HEK293 (cell line): Measurements from ENCODE around the gene FOXRED2.

Experiments used
- CTCF ChIA-PET: fragments of 350-600 bp; formaldehyde crosslinking; extraction: SDS; loops from one replicate; lab custom pipeline; 2021; ENCODE audit warnings: antibody characterized with exemption; lab: Yijun Ruan, JAX
- POLR2A ChIA-PET: fragments of 300-600 bp; formaldehyde crosslinking; extraction: SDS; loops from one replicate; lab custom pipeline; 2020; ENCODE audit warnings: antibody characterized with exemption, inconsistent platforms; lab: Yijun Ruan, JAX
- H3K27ac ChIP-seq: fragments of 200-500 bp; sonication (Bioruptor generic); 2 replicates; pipeline ENCODE4 v1.5.1; 2014; ENCODE audit warnings: low read depth, low read length, control low read depth, inconsistent platforms; ENCODE audit errors: extremely low read depth
- H3K36me3 ChIP-seq, 2 experiments: fragments of 200-500 bp in 1 of 2; sonication (Bioruptor generic) in 1 of 2; 1 replicate in 1 of 2; 2 replicates in 1 of 2; pipeline ENCODE4 v1.5.1; 2014 to 2017; ENCODE audit warnings: inconsistent platforms in 2 of 2, low read length in 2 of 2; ENCODE audit not compliant: control insufficient read depth in 2 of 2, insufficient read depth in 1 of 2
- H3K4me1 ChIP-seq: fragments of 200-500 bp; sonication (Bioruptor generic); 2 replicates; pipeline ENCODE4 v1.5.1; 2014; ENCODE audit warnings: mild to moderate bottlenecking, low read length, inconsistent platforms; ENCODE audit not compliant: control insufficient read depth, insufficient read depth
- H3K4me3 ChIP-seq: 2 replicates; pipeline ENCODE4 v1.5.1; 2011; ENCODE audit warnings: low read depth, mild to moderate bottlenecking, control low read depth, low read length, moderate library complexity
- H3K9me3 ChIP-seq: fragments of 200-500 bp; sonication (Bioruptor generic); 2 replicates; pipeline ENCODE4 v1.5.1; 2014; ENCODE audit warnings: low read depth, low read length, inconsistent platforms; ENCODE audit not compliant: control insufficient read depth, insufficient read depth
- GLI2 ChIP-seq: fragments of 450-650 bp; formaldehyde crosslinking; IDR thresholded peaks from 2 replicates; pipeline ENCODE4; 2017; ENCODE audit warnings: missing biosample characterization, missing genetic modification characterization, low read depth, borderline replicate concordance
- KLF10 ChIP-seq: fragments of 450-650 bp; IDR thresholded peaks from 2 replicates; pipeline ENCODE4 v1.5.1; 2018; ENCODE audit warnings: missing biosample characterization, mild to moderate bottlenecking, missing genetic modification characterization
- KLF8 ChIP-seq: fragments of 450-650 bp; formaldehyde crosslinking; IDR thresholded peaks from 2 replicates; pipeline ENCODE4 v1.5.1; 2016; ENCODE audit warnings: missing biosample characterization, missing genetic modification characterization
- PRDM2 ChIP-seq: fragments of 450-650 bp; formaldehyde crosslinking; IDR thresholded peaks from 2 replicates; pipeline ENCODE4 v1.5.1; 2016; ENCODE audit warnings: missing biosample characterization, missing genetic modification characterization, borderline replicate concordance
- SP2 ChIP-seq: fragments of 450-650 bp; formaldehyde crosslinking; IDR thresholded peaks from 2 replicates; pipeline ENCODE4 v1.5.1; 2016; ENCODE audit warnings: missing biosample characterization, missing genetic modification characterization
- ZBTB1 ChIP-seq: fragments of 450-650 bp; formaldehyde crosslinking; IDR thresholded peaks from 2 replicates; pipeline ENCODE4 v1.5.1; 2016; ENCODE audit warnings: missing biosample characterization, missing genetic modification characterization
- ZBTB21 ChIP-seq: fragments of 450-650 bp; formaldehyde crosslinking; IDR thresholded peaks from 2 replicates; pipeline ENCODE4 v1.5.1; 2017; ENCODE audit warnings: missing biosample characterization, missing genetic modification characterization
- ZFHX2 ChIP-seq: fragments of 450-650 bp; formaldehyde crosslinking; conservative IDR thresholded peaks from 2 replicates; pipeline ENCODE4 v1.5.1; 2016; ENCODE audit warnings: missing biosample characterization, missing genetic modification characterization
- ZNF10 ChIP-seq: fragments of 450-650 bp; formaldehyde crosslinking; IDR thresholded peaks from 2 replicates; pipeline ENCODE4 v1.5.1; 2017; ENCODE audit warnings: missing biosample characterization, missing genetic modification characterization
- ZNF169 ChIP-seq: fragments of 450-650 bp; formaldehyde crosslinking; IDR thresholded peaks from 2 replicates; pipeline ENCODE4 v1.5.1; 2016; ENCODE audit warnings: missing biosample characterization, missing genetic modification characterization
- ZNF174 ChIP-seq: fragments of 450-650 bp; formaldehyde crosslinking; IDR thresholded peaks from 2 replicates; pipeline ENCODE4 v1.5.0; 2017; ENCODE audit warnings: missing biosample characterization, mild to moderate bottlenecking, missing genetic modification characterization
- ZNF214 ChIP-seq: fragments of 450-650 bp; formaldehyde crosslinking; IDR thresholded peaks from 2 replicates; pipeline ENCODE4 v1.5.1; 2017; ENCODE audit warnings: missing biosample characterization, mild to moderate bottlenecking, missing genetic modification characterization, borderline replicate concordance
- ZNF37A ChIP-seq: fragments of 450-650 bp; IDR thresholded peaks from 2 replicates; pipeline ENCODE4 v1.5.1; 2018; ENCODE audit warnings: missing biosample characterization, missing genetic modification characterization
- ZNF426 ChIP-seq: fragments of 450-650 bp; formaldehyde crosslinking; IDR thresholded peaks from 2 replicates; pipeline ENCODE4 v1.5.1; 2017; ENCODE audit warnings: missing biosample characterization, missing genetic modification characterization, mild to moderate bottlenecking, inconsistent platforms, moderate library complexity
- ZNF514 ChIP-seq: fragments of 450-650 bp; formaldehyde crosslinking; IDR thresholded peaks from 2 replicates; pipeline ENCODE4 v1.5.1; 2016; ENCODE audit warnings: missing biosample characterization, missing genetic modification characterization
- ZNF596 ChIP-seq: fragments of 450-650 bp; IDR thresholded peaks from 2 replicates; pipeline ENCODE4 v1.5.0; 2018; ENCODE audit warnings: missing biosample characterization, mild to moderate bottlenecking, missing genetic modification characterization, moderate library complexity
- ZNF791 ChIP-seq: fragments of 450-650 bp; formaldehyde crosslinking; IDR thresholded peaks from 2 replicates; pipeline ENCODE4 v1.5.1; 2016; ENCODE audit warnings: missing biosample characterization, missing genetic modification characterization
- ZSCAN30 ChIP-seq: fragments of 450-650 bp; IDR thresholded peaks from 2 replicates; pipeline ENCODE4 v1.5.1; 2018; ENCODE audit warnings: missing biosample characterization, mild to moderate bottlenecking, missing genetic modification characterization, moderate library complexity
- ZSCAN4 ChIP-seq: fragments of 450-650 bp; formaldehyde crosslinking; IDR thresholded peaks from 2 replicates; pipeline ENCODE4 v1.5.1; 2017; ENCODE audit warnings: missing biosample characterization, missing genetic modification characterization
- TF ChIP-seq, protein P1 (sequence below): fragments of 450-650 bp; IDR thresholded peaks from 2 replicates; pipeline ENCODE4 v1.5.1; 2018; ENCODE audit warnings: missing biosample characterization, missing genetic modification characterization

The FOXRED2 gene

DNA sequence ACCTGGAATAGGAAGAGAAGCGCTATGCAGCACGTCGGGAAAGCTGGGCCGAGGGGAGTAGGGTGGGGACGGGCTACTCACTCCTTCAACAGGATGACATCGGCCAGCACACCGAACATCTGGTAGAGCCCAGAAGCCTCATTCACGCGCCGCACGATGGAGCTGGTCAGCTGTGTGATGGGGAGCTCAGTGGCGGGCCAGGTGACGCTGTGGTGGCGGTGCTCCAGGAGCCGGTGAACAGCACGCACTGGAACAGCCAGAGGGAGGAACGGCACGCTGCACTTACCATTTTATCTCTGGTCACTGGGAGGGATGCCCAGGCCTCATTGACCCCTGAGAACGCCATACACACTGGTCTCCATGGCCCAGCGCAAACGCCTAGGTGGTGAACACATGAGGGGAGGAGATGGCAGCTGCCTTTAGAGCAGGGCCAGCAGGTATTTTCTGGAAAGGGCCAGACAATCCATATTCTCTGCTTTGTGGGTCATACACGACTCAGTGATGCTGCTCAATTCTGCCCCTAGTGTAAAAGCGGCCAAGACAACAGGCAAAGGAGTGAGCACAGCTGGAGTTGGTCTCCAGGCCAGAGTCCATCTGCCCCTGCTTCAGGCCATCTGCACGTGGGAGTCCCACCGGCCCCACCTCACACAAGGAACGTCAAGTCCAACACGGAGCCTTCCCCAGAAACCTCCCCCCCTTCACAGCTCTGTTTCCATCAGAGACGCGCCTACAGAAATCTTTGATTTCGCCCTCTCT lies 8.8 kb downstream of the FOXRED2 start:
- Histone ChIP-seq H3K4me1 (no peaks in the 10 kb centered on the region), H3K9me3 (no peaks in the 10 kb centered on the region), H3K36me3 (peaks cover 40 to 95% of the 10 kb centered on the region in 2 experiments), H3K4me3 (no peak overlapping the region), H3K27ac (no peak overlapping the region)
- TF ChIP-seq ZFHX2 (tag by site-specific recombination) (no peak), ZNF514 (tag by site-specific recombination) (no peak), KLF8 (no peak), GLI2 (no peak), ZSCAN30 (tag by site-specific recombination) (no peak), SP2 (no peak), ZSCAN4 (tag by site-specific recombination) (no peak), PRDM2 (tag by site-specific recombination) (no peak), ZBTB1 (tag by site-specific recombination) (no peak), ZNF37A (tag by site-specific recombination) (no peak), ZNF169 (no peak), ZNF426 (no peak), ZNF214 (tag by site-specific recombination) (no peak), KLF10 (tag by site-specific recombination) (no peak), ZNF596 (tag by site-specific recombination) (no peak), ZNF174 (tag by site-specific recombination) (no peak), ZNF791 (tag by site-specific recombination) (no peak), ZBTB21 (tag by site-specific recombination) (no peak), ZNF10 (tag by site-specific recombination) (no peak)
- TF ChIP-seq, protein P1, sequence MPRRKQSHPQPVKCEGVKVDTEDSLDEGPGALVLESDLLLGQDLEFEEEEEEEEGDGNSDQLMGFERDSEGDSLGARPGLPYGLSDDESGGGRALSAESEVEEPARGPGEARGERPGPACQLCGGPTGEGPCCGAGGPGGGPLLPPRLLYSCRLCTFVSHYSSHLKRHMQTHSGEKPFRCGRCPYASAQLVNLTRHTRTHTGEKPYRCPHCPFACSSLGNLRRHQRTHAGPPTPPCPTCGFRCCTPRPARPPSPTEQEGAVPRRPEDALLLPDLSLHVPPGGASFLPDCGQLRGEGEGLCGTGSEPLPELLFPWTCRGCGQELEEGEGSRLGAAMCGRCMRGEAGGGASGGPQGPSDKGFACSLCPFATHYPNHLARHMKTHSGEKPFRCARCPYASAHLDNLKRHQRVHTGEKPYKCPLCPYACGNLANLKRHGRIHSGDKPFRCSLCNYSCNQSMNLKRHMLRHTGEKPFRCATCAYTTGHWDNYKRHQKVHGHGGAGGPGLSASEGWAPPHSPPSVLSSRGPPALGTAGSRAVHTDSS (tag by site-specific recombination) = no peak
- ChIA-PET CTCF (interaction anchor here (0.6 to 1.2 kb wide), 3 partner anchors 12 to 193 kb away, joined by 3 to 7 read pairs (median 4); no protein-coding TSS in a partner anchor), POLR2A (no interaction called here)
